Body of pancreas (tissue), 4 donors: Measurements from ENCODE around the gene MCM8. TPM values are rescaled to one million over a fixed set of nuclear protein-coding genes. Genes with fewer than 3 reads are reported as not detected.

Experiments used
- ATAC-seq: fragments of 150-250 bp; one replicate; pipeline ENCODE4 v1.9.1; 2016
- DNase-seq, 4 donors: peaks; one replicate each; pipeline ENCODE4 v3.0.0-alpha.2; 2019
- H3K27ac ChIP-seq, 4 donors: fragments of 200-600 bp; sonication (generic); 1 replicate in 3 of 4; 2 replicates in 1 of 4; pipeline versions ENCODE4 v1.5.1 to v1.6.1; 2016 to 2019; ENCODE audit warnings: mild to moderate bottlenecking in 1 of 4, mixed read lengths in 1 of 4, moderate library complexity in 1 of 4
- H3K27me3 ChIP-seq, 2 donors: fragments of 200-600 bp; sonication (generic); one replicate each; pipeline ENCODE4 v1.6.0; 2016; ENCODE audit warnings: mild to moderate bottlenecking in 1 of 2
- H3K36me3 ChIP-seq, 2 donors: fragments of 200-600 bp; sonication (generic); replicated peaks in 1 of 2; 2 replicates each; pipeline ENCODE4 v1.5.1; 2016; ENCODE audit warnings: low read depth in 2 of 2; ENCODE audit not compliant: insufficient read depth in 1 of 2
- H3K4me1 ChIP-seq: fragments of 200-600 bp; sonication (generic); one replicate; pipeline ENCODE4 v1.6.0; 2016
- H3K4me3 ChIP-seq, 2 donors: fragments of 200-600 bp; sonication (generic); 1 replicate in 1 of 2; 2 replicates in 1 of 2; pipeline ENCODE4 v1.5.1; 2016 to 2019
- H3K9me3 ChIP-seq, 3 donors: fragments of 200-600 bp; sonication (generic); 1 replicate in 2 of 3; 2 replicates in 1 of 3; pipeline ENCODE4 v1.5.1; 2016
- CTCF ChIP-seq, 7 experiments: fragments of 450-650 bp in 4 of 7; fragments of 200-600 bp in 3 of 7; sonication (generic) in 3 of 7; IDR thresholded peaks; one replicate each; pipeline ENCODE4 v1.5.1; 2016 to 2019; ENCODE audit warnings: antibody characterized with exemption in 7 of 7
- POLR2A ChIP-seq, 3 donors: fragments of 450-650 bp; IDR thresholded peaks; one replicate each; pipeline ENCODE4 v1.6.1; 2016; ENCODE audit warnings: antibody characterized with exemption in 3 of 3, mild to moderate bottlenecking in 2 of 3
- WGBS, 2 donors: methylation state at CpG; one replicate each; pipeline ENCODE4 v1.1.5; 2017; 5-methylcytosine and 5-hydroxymethylcytosine counted together
- intact Hi-C: fragments of 100-400 bp; cut with DNase I; formaldehyde crosslinking; loops from one replicate; pipeline ENCODE4 v1.15.1; 2023
- total RNA-seq, 2 donors: library from RNA; depleted of rRNA; stranded (reverse); fragments of >200 nt; gene quantifications; one replicate each; pipeline ENCODE4 v1.1.0, GENCODE V29; 2016

MCM8 gene
- total RNA-seq, 2 donors from 2014 or later = 2.6 to 3.6 TPM

GRCh38 chr20:5980720-5981538, 30.5 kb downstream of the MCM8 start:
- no peak for TF ChIP-seq POLR2A (IDR thresholded peaks at IDR 0.05)
- TF ChIP-seq CTCF (IDR thresholded peaks at IDR 0.05) = no peak
- Histone ChIP-seq H3K9me3 (no peaks in the 10 kb centered on the region), H3K27ac (no peak overlapping the region), H3K4me1 (no peaks in the 10 kb centered on the region), H3K36me3 (no peaks in the 10 kb centered on the region), H3K27me3 (no peaks in the 10 kb centered on the region), H3K4me3 (no peak overlapping the region)
- DNase-seq (no peak), ATAC-seq (no peak)
- WGBS, 2 donors = 77 to 92% methylated on average over 5 of the region's 5 CpGs
- intact Hi-C loops = no loop called here

GRCh38 chr20:5987383-5987782, 36.9 kb downstream of the MCM8 start:
- TF ChIP-seq POLR2A (IDR thresholded peaks at IDR 0.05) (no peak), CTCF (IDR thresholded peaks at IDR 0.05) (no peak)
- WGBS, 2 donors = 87 to 95% methylated on average over 2 of the region's 2 CpGs
- intact Hi-C loops = no loop called here
- no peak overlapping the region for H3K27ac ChIP-seq
- ATAC-seq (no peak), DNase-seq (no peak)
- H3K36me3 ChIP-seq = peaks cover 0 to 4% of the 10 kb centered on the region in 2 donors
- H3K4me1 ChIP-seq = no peaks in the 10 kb centered on the region
- H3K4me3 ChIP-seq = no peak overlapping the region
- no peaks in the 10 kb centered on the region for H3K9me3 ChIP-seq
- H3K27me3 ChIP-seq = no peaks in the 10 kb centered on the region

GRCh38 chr20:5989539-5989938, 39.1 kb downstream of the MCM8 start:
- intact Hi-C loops = no loop called here
- no peaks in the 10 kb centered on the region for H3K4me1 ChIP-seq
- no peak for TF ChIP-seq POLR2A (IDR thresholded peaks at IDR 0.05)
- TF ChIP-seq CTCF (IDR thresholded peaks at IDR 0.05) = no peak
- DNase-seq = no peak
- no peaks in the 10 kb centered on the region for H3K27me3 ChIP-seq
- no peaks in the 10 kb centered on the region for H3K9me3 ChIP-seq
- no peak for ATAC-seq
- H3K4me3 ChIP-seq = no peak overlapping the region
- H3K36me3 ChIP-seq = peaks cover 0 to 6% of the 10 kb centered on the region in 2 donors
- 80 to 95% methylated on average over 1 of the region's 1 CpG for WGBS, 2 donors
- no peak overlapping the region for H3K27ac ChIP-seq

- no peaks in the 10 kb centered on the region for H3K27me3 ChIP-seq
- no peak for TF ChIP-seq POLR2A (IDR thresholded peaks at IDR 0.05)
- TF ChIP-seq CTCF (IDR thresholded peaks at IDR 0.05) = no peak
- ATAC-seq (no peak), DNase-seq (no peak)
- no peak overlapping the region for H3K4me3 ChIP-seq
- 92 to 95% methylated on average over 3 of the region's 3 CpGs for WGBS, 2 donors
- no peaks in the 10 kb centered on the region for H3K4me1 ChIP-seq
- peaks cover 0 to 6% of the 10 kb centered on the region in 2 donors for H3K36me3 ChIP-seq
- no peaks in the 10 kb centered on the region for H3K9me3 ChIP-seq
- no peak overlapping the region for H3K27ac ChIP-seq
- intact Hi-C loops = no loop called here
Observed at GRCh38 chr20:5990946-5991345, 40.5 kb downstream of the MCM8 start.
